Measurements from ENCODE around the gene IL17REL. TPM values are rescaled to one million over a fixed set of nuclear protein-coding genes. Genes with fewer than 3 reads are reported as not detected.
"Not testable (repeated sequence)": the region's sequence is repeated elsewhere in the genome, so short reads cannot be mapped to it uniquely, and the experiment has no call there.

Gene IL17REL
- total RNA-seq, 2 donors from 2014 or later = not detected

DNA sequence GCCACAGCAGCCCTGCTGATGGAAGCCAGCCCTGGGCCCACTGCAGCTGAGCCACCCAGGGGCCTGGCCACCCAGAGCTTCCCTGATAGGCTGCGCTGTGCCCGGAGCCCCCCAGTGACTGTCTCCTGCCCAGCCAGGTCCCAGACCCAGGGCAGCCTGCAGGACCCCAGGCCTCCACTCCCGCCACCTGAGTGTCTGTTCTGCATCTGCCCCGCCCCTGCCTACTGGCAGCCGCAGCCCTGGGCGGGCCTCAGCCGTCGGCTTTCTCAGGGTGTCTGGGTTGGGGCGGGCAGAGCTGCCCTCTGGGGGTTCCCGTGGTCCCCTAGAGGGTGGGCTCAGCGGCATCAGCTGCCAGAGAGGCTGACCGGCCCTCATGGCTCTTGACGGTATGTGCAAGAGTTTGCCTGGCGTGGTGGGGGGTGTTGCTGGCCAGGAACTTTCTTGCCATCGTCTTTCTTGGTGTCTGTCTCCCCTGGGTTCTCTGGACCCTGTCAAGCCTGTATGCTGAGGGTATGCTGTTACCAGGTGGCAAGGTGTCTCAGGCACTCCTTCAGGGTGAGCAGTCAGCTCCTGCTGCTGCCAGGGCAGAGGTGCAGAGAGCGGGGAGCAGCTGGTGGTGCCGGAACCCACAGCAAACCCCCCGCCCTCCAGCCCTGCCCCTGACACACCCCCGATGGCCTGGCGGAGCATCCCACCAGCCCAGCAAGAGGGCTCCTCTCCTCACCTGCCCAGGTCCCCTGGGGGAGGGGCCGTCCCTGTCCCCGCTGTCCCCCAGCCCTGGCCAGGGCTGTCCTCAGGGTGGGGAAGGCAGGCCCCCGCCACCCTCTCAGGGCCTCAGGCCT lies 64.2 kb downstream of the IL17REL start:
- H3K27ac ChIP-seq = peak overlapping the region; percentile 99 to 100 (median 100)
- H3K27me3 ChIP-seq = no peaks in the 10 kb centered on the region
- TF ChIP-seq, protein P1, sequence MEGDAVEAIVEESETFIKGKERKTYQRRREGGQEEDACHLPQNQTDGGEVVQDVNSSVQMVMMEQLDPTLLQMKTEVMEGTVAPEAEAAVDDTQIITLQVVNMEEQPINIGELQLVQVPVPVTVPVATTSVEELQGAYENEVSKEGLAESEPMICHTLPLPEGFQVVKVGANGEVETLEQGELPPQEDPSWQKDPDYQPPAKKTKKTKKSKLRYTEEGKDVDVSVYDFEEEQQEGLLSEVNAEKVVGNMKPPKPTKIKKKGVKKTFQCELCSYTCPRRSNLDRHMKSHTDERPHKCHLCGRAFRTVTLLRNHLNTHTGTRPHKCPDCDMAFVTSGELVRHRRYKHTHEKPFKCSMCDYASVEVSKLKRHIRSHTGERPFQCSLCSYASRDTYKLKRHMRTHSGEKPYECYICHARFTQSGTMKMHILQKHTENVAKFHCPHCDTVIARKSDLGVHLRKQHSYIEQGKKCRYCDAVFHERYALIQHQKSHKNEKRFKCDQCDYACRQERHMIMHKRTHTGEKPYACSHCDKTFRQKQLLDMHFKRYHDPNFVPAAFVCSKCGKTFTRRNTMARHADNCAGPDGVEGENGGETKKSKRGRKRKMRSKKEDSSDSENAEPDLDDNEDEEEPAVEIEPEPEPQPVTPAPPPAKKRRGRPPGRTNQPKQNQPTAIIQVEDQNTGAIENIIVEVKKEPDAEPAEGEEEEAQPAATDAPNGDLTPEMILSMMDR (IDR thresholded peaks at IDR 0.05) = no peak
- TF ChIP-seq POLR2A (IDR thresholded peaks at IDR 0.05) = no peak
- WGBS, 2 donors = 25% methylated on average over 21 of the region's 23 CpGs; no CpG with 5 or more reads in 1 of the 2 donors
- peaks cover 78% of the 10 kb centered on the region for H3K4me1 ChIP-seq
- no peaks in the 10 kb centered on the region for H3K36me3 ChIP-seq (replicated peaks in 1 of 2; ENCODE audit: insufficient read depth in 1 of 2, low read depth in 2 of 2)
- DNase-seq = peak in 3 of 4 donors; percentile 68 to 77 (median 76)
- intact Hi-C loops (cut with DNase I) = no loop called here
- peak overlapping the region in 1 of 2 donors; percentile 17 for H3K4me3 ChIP-seq
- H3K9me3 ChIP-seq = no peaks in the 10 kb centered on the region
- no peak for ATAC-seq

- 72% methylated on average over 6 of the region's 6 CpGs; no CpG with 5 or more reads in 1 of the 2 donors for WGBS, 2 donors
- TF ChIP-seq, protein P1 (IDR thresholded peaks at IDR 0.05) = no peak
- no peak for TF ChIP-seq POLR2A (IDR thresholded peaks at IDR 0.05)
- H3K4me1 ChIP-seq = peaks cover 67% of the 10 kb centered on the region
- ATAC-seq = no peak
- H3K27me3 ChIP-seq = no peaks in the 10 kb centered on the region
- no peaks in the 10 kb centered on the region for H3K9me3 ChIP-seq
- intact Hi-C loops (cut with DNase I) = no loop called here
- H3K36me3 ChIP-seq (replicated peaks in 1 of 2; ENCODE audit: insufficient read depth in 1 of 2, low read depth in 2 of 2) = no peaks in the 10 kb centered on the region
- H3K4me3 ChIP-seq = peak overlapping the region in 1 of 2 donors; percentile 17
- H3K27ac ChIP-seq = peak overlapping the region; percentile 99 to 100 (median 100)
- no peak for DNase-seq
These were observed 65.3 kb downstream of the IL17REL start for GRCh38 chr22:49947296-49947622.

DNA sequence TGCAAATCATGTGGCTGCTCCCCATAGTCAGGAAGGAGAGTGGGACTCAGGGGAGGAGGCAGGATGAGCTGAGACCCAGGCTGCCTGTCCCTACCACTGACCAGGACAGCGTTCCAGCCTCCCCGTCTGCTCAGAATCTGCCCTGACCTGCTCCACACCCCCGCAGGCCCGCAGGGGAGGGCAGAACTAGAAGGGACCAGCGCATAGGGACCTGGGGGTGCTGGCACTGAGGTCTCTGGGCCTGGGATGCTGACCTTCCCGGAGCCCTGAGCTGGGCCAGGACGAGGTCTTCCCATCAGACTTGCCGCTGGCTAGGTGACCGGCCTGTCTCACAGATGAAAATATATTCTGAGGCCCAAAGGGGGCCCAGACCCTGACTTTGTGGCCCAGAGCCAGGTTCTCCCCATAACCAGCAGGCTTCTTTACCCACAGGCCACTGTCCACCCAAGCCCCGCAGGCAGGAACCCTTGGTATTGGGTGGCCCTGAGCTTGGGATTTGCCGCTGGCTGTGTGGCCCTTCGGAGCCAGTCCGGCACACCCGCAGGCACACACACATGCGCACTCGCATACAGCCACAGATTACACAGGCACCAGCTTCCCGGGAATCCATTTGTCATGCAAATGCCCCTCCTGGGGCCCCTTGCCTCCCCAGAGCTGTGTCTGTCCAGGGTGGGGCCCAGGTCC lies 65.8 kb downstream of the IL17REL start:
- TF ChIP-seq, protein P1 (IDR thresholded peaks at IDR 0.05) = no peak
- no peak for TF ChIP-seq POLR2A (IDR thresholded peaks at IDR 0.05)
- no peaks in the 10 kb centered on the region for H3K36me3 ChIP-seq (replicated peaks in 1 of 2; ENCODE audit: insufficient read depth in 1 of 2, low read depth in 2 of 2)
- H3K27me3 ChIP-seq = no peaks in the 10 kb centered on the region
- H3K9me3 ChIP-seq = no peaks in the 10 kb centered on the region
- DNase-seq (peak in 1 of 4 donors; percentile 37), ATAC-seq (no peak)
- no peak overlapping the region for H3K4me3 ChIP-seq
- peak overlapping the region; percentile 15 to 100 (median 99) for H3K27ac ChIP-seq
- WGBS, 2 donors = 67 to 85% methylated on average over 4 to 16 of the region's 17 CpGs
- H3K4me1 ChIP-seq = peaks cover 62% of the 10 kb centered on the region
- intact Hi-C loops (cut with DNase I) = no loop called here

- H3K4me1 ChIP-seq = peaks cover 48% of the 10 kb centered on the region
- H3K9me3 ChIP-seq; DNase-seq; H3K4me3 ChIP-seq; H3K36me3 ChIP-seq (replicated peaks in 1 of 2; ENCODE audit: insufficient read depth in 1 of 2, low read depth in 2 of 2); H3K27me3 ChIP-seq; intact Hi-C loops (cut with DNase I); ATAC-seq: not testable (repeated sequence)
- H3K27ac ChIP-seq = peak overlapping the region; percentile 39 to 100 (median 99)
- WGBS, 2 donors = 72 to 90% methylated on average over 8 to 14 of the region's 17 CpGs
These were observed 67.3 kb downstream of the IL17REL start for GRCh38 chr22:49945042-49945794.

Small RNA genes within 50 kb of the gene (microRNA-seq; reads per million reads assigned to microRNA genes)
- gene MIR6821 (ENCODE audit: borderline number of aligned reads in 2 of 2, borderline replicate concordance in 2 of 2) = 0 reads per million in 2 donors

Small RNA genes within 50 kb of the gene (small RNA-seq; reads per million reads assigned to genes)
- not detected for gene MIR6821

Other genes starting within 250 kb of the IL17REL start
- gene BRD1, start 184.9 kb downstream of the IL17REL start, total RNA-seq = 10 to 100 TPM; 21.8 to 36.9 TPM
- 10 to 100 TPM in 1 of 2 donors, 1 to 10 TPM in 1; 9.6 to 17.1 TPM for gene ZBED4, start 158.9 kb downstream of the IL17REL start, total RNA-seq
- gene ALG12, start 94.3 kb downstream of the IL17REL start, total RNA-seq = 10 to 100 TPM; 16.2 to 17.9 TPM
- gene CRELD2, start 94.1 kb downstream of the IL17REL start, total RNA-seq = 100 to 1,000 TPM in 1 of 2 donors, 10 to 100 TPM in 1; 73.9 to 201 TPM
- 10 to 100 TPM; 57.3 to 98.9 TPM for gene PIM3, start 52.0 kb downstream of the IL17REL start, total RNA-seq
- gene TTLL8, start 45.5 kb upstream of the IL17REL start, total RNA-seq = not detected
- not detected for gene MLC1, start 72.7 kb upstream of the IL17REL start, total RNA-seq
- gene MOV10L1, start 77.2 kb upstream of the IL17REL start, total RNA-seq = under 1 TPM in 1 of 2 donors, not detected in 1; 0.52 TPM
- gene PANX2, start 158.0 kb upstream of the IL17REL start, total RNA-seq = 1 to 10 TPM in 1 of 2 donors, under 1 TPM in 1; 0.33 to 3.1 TPM
- 100 to 1,000 TPM in 1 of 2 donors, 10 to 100 TPM in 1; 82.8 to 110 TPM for gene TRABD, start 173.1 kb upstream of the IL17REL start, total RNA-seq
- 10 to 100 TPM; 23.6 to 57.4 TPM for gene SELENOO, start 188.2 kb upstream of the IL17REL start, total RNA-seq
- 100 to 1,000 TPM in 1 of 2 donors, 10 to 100 TPM in 1; 61.2 to 121 TPM for gene TUBGCP6, start 232.3 kb upstream of the IL17REL start, total RNA-seq
- 100 to 1,000 TPM in 1 of 2 donors, 10 to 100 TPM in 1; 31.9 to 128 TPM for gene HDAC10, start 238.5 kb upstream of the IL17REL start, total RNA-seq
- 1 to 10 TPM; 3.9 to 4.6 TPM for gene MAPK12, start 248.9 kb upstream of the IL17REL start, total RNA-seq

Data from body of pancreas (tissue), 4 donors.